K562 (cell line): ENCODE results near the gene HSPB7. TPM values are rescaled to one million over a fixed set of nuclear protein-coding genes. Genes with fewer than 3 reads are reported as not detected.

Experiments used
- CBFB ChIP-seq: sonication (generic); formaldehyde crosslinking; IDR thresholded peaks from 2 replicates; pipeline ENCODE4 v1.4.0; 2020; ENCODE audit warnings: mild to moderate bottlenecking, missing genetic modification reagents
- CEBPB ChIP-seq: fragments of 450-650 bp; IDR thresholded peaks from 2 replicates; pipeline ENCODE4 v1.6.1; 2016; ENCODE audit warnings: missing genetic modification characterization, missing compliant biosample characterization
- FOXK2 ChIP-seq, 2 experiments: fragments of 450-650 bp; IDR thresholded peaks in 1 of 2; conservative IDR thresholded peaks in 1 of 2; 2 replicates each; pipeline ENCODE4 v1.6.1; 2016; ENCODE audit warnings: low read depth in 2 of 2, mild to moderate bottlenecking in 1 of 2
- GATAD2B ChIP-seq: fragments of 450-650 bp; IDR thresholded peaks from 2 replicates; pipeline ENCODE4 v1.6.1; 2017; ENCODE audit warnings: mild to moderate bottlenecking, borderline replicate concordance
- HDAC2 ChIP-seq: fragments of 450-650 bp; IDR thresholded peaks from 2 replicates; pipeline ENCODE4 v1.6.1; 2016; ENCODE audit warnings: mild to moderate bottlenecking
- HLTF ChIP-seq: fragments of 450-650 bp; IDR thresholded peaks from 2 replicates; pipeline ENCODE4 v1.6.1; 2016
- ILK ChIP-seq: fragments of 450-650 bp; IDR thresholded peaks from 2 replicates; pipeline ENCODE4 v1.6.1; 2016; ENCODE audit warnings: missing genetic modification characterization, low read depth, mild to moderate bottlenecking, missing compliant biosample characterization, moderate library complexity, borderline replicate concordance
- POU5F1 ChIP-seq: fragments of 150-350 bp; IDR thresholded peaks from 2 replicates; pipeline ENCODE4 v1.6.1; 2014; ENCODE audit warnings: borderline replicate concordance, low read length, low read depth, mild to moderate bottlenecking; ENCODE audit not compliant: partially characterized antibody
- PTBP1 ChIP-seq: fragments of 200-400 bp; formaldehyde crosslinking; IDR thresholded peaks from 2 replicates; pipeline ENCODE4 v1.6.1; 2017; ENCODE audit warnings: low read depth, low read length
- RBM22 ChIP-seq: fragments of 200-400 bp; formaldehyde crosslinking; IDR thresholded peaks from 2 replicates; pipeline ENCODE4 v1.6.1; 2018; ENCODE audit warnings: low read length, low read depth; ENCODE audit not compliant: poor library complexity, severe bottlenecking
- RFX1 ChIP-seq: fragments of 450-650 bp; IDR thresholded peaks from 2 replicates; pipeline ENCODE4 v1.6.1; 2016; ENCODE audit warnings: mild to moderate bottlenecking, moderate library complexity
- SIN3A ChIP-seq, 2 experiments: fragments of 150-350 bp in 1 of 2; IDR thresholded peaks; 2 replicates each; pipeline ENCODE4 v1.6.1; 2011 to 2016; ENCODE audit warnings: borderline replicate concordance in 2 of 2, low read depth in 2 of 2, low read length in 2 of 2, mild to moderate bottlenecking in 2 of 2, moderate library complexity in 2 of 2; ENCODE audit not compliant: control insufficient read depth in 1 of 2
- SPI1 ChIP-seq: IDR thresholded peaks from 2 replicates; pipeline ENCODE4 v1.6.1; 2011; ENCODE audit warnings: low read depth, low read length, control low read depth, borderline replicate concordance
- TCFL5 ChIP-seq: fragments of 250-450 bp; sonication (Bioruptor Pico); conservative IDR thresholded peaks from 2 replicates; pipeline ENCODE4 v1.6.1; 2021; ENCODE audit warnings: mild to moderate bottlenecking, moderate library complexity, matching md5 sums
- TEAD4 ChIP-seq, 2 experiments: sonication (generic) in 1 of 2; formaldehyde crosslinking in 1 of 2; IDR thresholded peaks; 2 replicates each; pipeline versions ENCODE4 v1.6.1 to v1.8.0; 2012 to 2022; ENCODE audit warnings: borderline replicate concordance in 1 of 2, inconsistent platforms in 1 of 2, low read length in 1 of 2, mild to moderate bottlenecking in 1 of 2, missing genetic modification reagents in 1 of 2
- ZNF316 ChIP-seq: fragments of 450-650 bp; IDR thresholded peaks from 2 replicates; pipeline ENCODE4 v1.6.1; 2016
- ZNF79 ChIP-seq: fragments of 250-450 bp; sonication (Bioruptor Pico); IDR thresholded peaks from 2 replicates; pipeline ENCODE4 v1.4.0; 2020; ENCODE audit warnings: low read depth, mild to moderate bottlenecking, moderate library complexity
- polyA plus RNA-seq, 8 experiments: library from polyadenylated mRNA; depleted of rRNA in 4 of 8; stranded (reverse) in 5 of 8; unstranded in 3 of 8; fragments of >200 nt; fragmentation: Nextera tagmentation in 2 of 8; fragmentation: Illumina TruSeq in 1 of 8; extraction: Ambion mirVana in 2 of 8; extraction: Trizol in 1 of 8; gene quantifications; 2 replicates each; pipeline versions ENCODE4 v1.2.1 to v1.2.3, GENCODE V29; 2011 to 2014; ENCODE audit warnings: inconsistent platforms in 1 of 8, missing spikeins in 1 of 8
- total RNA-seq, 7 experiments: library from RNA; depleted of rRNA in 6 of 7; stranded (reverse); fragments of >200 nt in 6 of 7; fragmentation: Illumina TruSeq in 2 of 7; extraction: Trizol in 2 of 7; gene quantifications; 2 replicates each; pipeline versions ENCODE4 v1.2.1 to v1.2.3, GENCODE V29; 2011 to 2021; ENCODE audit warnings: low replicate concordance in 1 of 7
- TF ChIP-seq, protein P1 (sequence below): fragments of 250-450 bp; sonication (Bioruptor Pico); IDR thresholded peaks from 2 replicates; pipeline ENCODE4 v1.8.0; 2021; ENCODE audit warnings: borderline replicate concordance, mild to moderate bottlenecking, moderate library complexity; ENCODE audit not compliant: poor library complexity, severe bottlenecking
- TF ChIP-seq, protein P2 (sequence below): fragments of 250-450 bp; sonication (Bioruptor Pico); IDR thresholded peaks from 2 replicates; pipeline ENCODE4 v1.4.0; 2020; ENCODE audit warnings: mild to moderate bottlenecking, moderate library complexity, borderline replicate concordance
- TF ChIP-seq, protein P3 (sequence below): fragments of 450-650 bp; IDR thresholded peaks from 2 replicates; pipeline ENCODE4 v1.6.1; 2016; ENCODE audit warnings: mild to moderate bottlenecking
- TF ChIP-seq, protein P4 (sequence below): fragments of 450-650 bp; formaldehyde crosslinking; IDR thresholded peaks from 2 replicates; pipeline ENCODE4 v1.4.0; 2022; ENCODE audit warnings: missing genetic modification characterization

The HSPB7 gene
- total and polyA plus RNA-seq, 9 of the 15 experiments (the other 6 are each of a cell fraction or from before 2014, with no cell fraction given), result 0.05 to 0.19 (median 0.07) TPM; not detected in 6

DNA sequence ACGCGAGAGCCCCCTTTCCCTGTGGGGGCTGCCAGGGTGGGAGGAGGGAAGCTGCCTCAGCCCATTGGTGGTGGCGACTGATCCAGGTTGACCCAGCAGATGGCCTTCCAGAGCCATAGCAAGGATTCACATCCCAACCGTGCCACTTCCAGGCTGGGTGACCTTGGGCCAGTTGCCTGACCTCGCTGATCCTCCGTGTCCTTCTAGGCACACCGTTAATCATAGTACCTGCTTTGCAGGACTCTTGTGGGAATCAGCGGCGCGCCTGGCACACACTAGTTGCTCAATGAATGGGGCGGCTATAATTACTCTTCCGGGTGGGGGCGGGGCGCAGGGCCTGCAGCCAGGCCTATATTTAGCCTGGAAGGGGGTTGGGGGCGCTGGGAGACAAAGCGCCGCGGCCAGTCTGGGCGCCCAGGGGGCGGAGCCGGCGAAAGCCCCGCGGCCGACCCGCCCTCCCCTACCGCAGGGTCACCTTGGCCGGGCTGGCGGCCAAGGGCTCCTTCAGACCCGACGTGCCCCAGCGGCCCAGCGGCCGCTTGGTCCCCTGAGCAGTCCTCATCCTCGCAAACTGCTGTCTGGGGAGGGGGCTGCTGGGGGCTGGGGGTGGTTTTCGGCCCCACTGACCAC is 5.1 kb downstream of the HSPB7 start (continued):
- no peak for TF ChIP-seq POU5F1
- TF ChIP-seq ZNF79 (CRISPR knock-in tag), result no peak
- TF ChIP-seq, protein P1, sequence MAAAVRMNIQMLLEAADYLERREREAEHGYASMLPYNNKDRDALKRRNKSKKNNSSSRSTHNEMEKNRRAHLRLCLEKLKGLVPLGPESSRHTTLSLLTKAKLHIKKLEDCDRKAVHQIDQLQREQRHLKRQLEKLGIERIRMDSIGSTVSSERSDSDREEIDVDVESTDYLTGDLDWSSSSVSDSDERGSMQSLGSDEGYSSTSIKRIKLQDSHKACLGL (CRISPR knock-in tag), result no peak
- peak in 1 of 2 experiments; percentile 32; a peak in 1 of 4 replicates for TF ChIP-seq SIN3A (IDR thresholded peaks at IDR 0.05; ENCODE audit: borderline replicate concordance in 2 of 2, control insufficient read depth in 1 of 2, low read depth in 2 of 2, low read length in 2 of 2)
- 0 out of 2 replicates have a peak, but pooled peaks have one; percentile 54 for TF ChIP-seq GATAD2B
- TF ChIP-seq, protein P2, sequence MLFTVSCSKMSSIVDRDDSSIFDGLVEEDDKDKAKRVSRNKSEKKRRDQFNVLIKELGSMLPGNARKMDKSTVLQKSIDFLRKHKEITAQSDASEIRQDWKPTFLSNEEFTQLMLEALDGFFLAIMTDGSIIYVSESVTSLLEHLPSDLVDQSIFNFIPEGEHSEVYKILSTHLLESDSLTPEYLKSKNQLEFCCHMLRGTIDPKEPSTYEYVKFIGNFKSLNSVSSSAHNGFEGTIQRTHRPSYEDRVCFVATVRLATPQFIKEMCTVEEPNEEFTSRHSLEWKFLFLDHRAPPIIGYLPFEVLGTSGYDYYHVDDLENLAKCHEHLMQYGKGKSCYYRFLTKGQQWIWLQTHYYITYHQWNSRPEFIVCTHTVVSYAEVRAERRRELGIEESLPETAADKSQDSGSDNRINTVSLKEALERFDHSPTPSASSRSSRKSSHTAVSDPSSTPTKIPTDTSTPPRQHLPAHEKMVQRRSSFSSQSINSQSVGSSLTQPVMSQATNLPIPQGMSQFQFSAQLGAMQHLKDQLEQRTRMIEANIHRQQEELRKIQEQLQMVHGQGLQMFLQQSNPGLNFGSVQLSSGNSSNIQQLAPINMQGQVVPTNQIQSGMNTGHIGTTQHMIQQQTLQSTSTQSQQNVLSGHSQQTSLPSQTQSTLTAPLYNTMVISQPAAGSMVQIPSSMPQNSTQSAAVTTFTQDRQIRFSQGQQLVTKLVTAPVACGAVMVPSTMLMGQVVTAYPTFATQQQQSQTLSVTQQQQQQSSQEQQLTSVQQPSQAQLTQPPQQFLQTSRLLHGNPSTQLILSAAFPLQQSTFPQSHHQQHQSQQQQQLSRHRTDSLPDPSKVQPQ, result no peak
- TF ChIP-seq, protein P3, sequence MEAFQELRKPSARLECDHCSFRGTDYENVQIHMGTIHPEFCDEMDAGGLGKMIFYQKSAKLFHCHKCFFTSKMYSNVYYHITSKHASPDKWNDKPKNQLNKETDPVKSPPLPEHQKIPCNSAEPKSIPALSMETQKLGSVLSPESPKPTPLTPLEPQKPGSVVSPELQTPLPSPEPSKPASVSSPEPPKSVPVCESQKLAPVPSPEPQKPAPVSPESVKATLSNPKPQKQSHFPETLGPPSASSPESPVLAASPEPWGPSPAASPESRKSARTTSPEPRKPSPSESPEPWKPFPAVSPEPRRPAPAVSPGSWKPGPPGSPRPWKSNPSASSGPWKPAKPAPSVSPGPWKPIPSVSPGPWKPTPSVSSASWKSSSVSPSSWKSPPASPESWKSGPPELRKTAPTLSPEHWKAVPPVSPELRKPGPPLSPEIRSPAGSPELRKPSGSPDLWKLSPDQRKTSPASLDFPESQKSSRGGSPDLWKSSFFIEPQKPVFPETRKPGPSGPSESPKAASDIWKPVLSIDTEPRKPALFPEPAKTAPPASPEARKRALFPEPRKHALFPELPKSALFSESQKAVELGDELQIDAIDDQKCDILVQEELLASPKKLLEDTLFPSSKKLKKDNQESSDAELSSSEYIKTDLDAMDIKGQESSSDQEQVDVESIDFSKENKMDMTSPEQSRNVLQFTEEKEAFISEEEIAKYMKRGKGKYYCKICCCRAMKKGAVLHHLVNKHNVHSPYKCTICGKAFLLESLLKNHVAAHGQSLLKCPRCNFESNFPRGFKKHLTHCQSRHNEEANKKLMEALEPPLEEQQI, result no peak
- peak in 1 of 2 experiments; percentile 36; a peak in 1 of 4 replicates for TF ChIP-seq FOXK2 (conservative IDR thresholded peaks at IDR 0.05 in 1 of 2, IDR thresholded peaks at IDR 0.05 in 1 of 2; ENCODE audit: low read depth in 2 of 2)
- TF ChIP-seq PTBP1, result 0 out of 2 replicates have a peak, but pooled peaks have one; percentile 14
- TF ChIP-seq CEBPB, result peak; percentile 87
- TF ChIP-seq RBM22, result no peak
- no peak for TF ChIP-seq SPI1
- TF ChIP-seq ZNF316, result no peak
- TF ChIP-seq TCFL5 (CRISPR knock-in tag), result no peak
- TF ChIP-seq TEAD4 (IDR thresholded peaks at IDR 0.05; ENCODE audit: low read length), result no peak
- no peak for TF ChIP-seq TEAD4 (CRISPR knock-in tag; IDR thresholded peaks at IDR 0.05; ENCODE audit: borderline replicate concordance)
- no peak for TF ChIP-seq ILK (tag)
- TF ChIP-seq, protein P4, sequence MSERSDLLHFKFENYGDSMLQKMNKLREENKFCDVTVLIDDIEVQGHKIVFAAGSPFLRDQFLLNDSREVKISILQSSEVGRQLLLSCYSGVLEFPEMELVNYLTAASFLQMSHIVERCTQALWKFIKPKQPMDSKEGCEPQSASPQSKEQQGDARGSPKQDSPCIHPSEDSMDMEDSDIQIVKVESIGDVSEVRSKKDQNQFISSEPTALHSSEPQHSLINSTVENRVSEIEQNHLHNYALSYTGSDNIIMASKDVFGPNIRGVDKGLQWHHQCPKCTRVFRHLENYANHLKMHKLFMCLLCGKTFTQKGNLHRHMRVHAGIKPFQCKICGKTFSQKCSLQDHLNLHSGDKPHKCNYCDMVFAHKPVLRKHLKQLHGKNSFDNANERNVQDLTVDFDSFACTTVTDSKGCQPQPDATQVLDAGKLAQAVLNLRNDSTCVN (CRISPR knock-in tag), result no peak
- TF ChIP-seq RFX1, result no peak
- TF ChIP-seq CBFB (CRISPR knock-in tag), result 0 out of 2 replicates have a peak, but pooled peaks have one; percentile 15
- TF ChIP-seq HDAC2, result peak; percentile 86
- TF ChIP-seq HLTF, result no peak
